HCT116 (cell line): Measurements from ENCODE around the gene FCHSD2. TPM values are rescaled to one million over a fixed set of nuclear protein-coding genes. Genes with fewer than 3 reads are reported as not detected.

Experiments used
- ATAC-seq: fragments of 200-7000 bp; cut with Tn5 transposase; 2 replicates; pipeline ENCODE4 v1.9.1; 2020; ENCODE audit warnings: mild to moderate bottlenecking, moderate library complexity
- BruUV-seq: library from RNA; stranded (reverse); fragments of 400-500 nt; replicated peaks from 2 replicates; lab custom pipeline; 2021; lab: Mats Ljungman, UMichigan
- CTCF ChIA-PET: fragments of 300-600 bp; sonication (Branson Sonifier 250); formaldehyde crosslinking; loops from one replicate; lab custom pipeline; 2021; ENCODE audit warnings: antibody characterized with exemption; lab: Charles Lee
- POLR2A ChIA-PET: fragments of 300-600, 350-600 bp; sonication (Branson Sonifier 250); formaldehyde crosslinking; loops from one replicate; lab custom pipeline; 2021; ENCODE audit warnings: antibody characterized with exemption; lab: Charles Lee
- RAD21 ChIA-PET, 2 experiments: fragments of 300-600 bp; sonication (Branson Sonifier 250); formaldehyde crosslinking; loops; one replicate each; lab custom pipeline; 2023; ENCODE audit warnings: low total read pairs in 2 of 2; ENCODE audit not compliant: uncharacterized antibody in 2 of 2, unreplicated experiment in 2 of 2, low non-redundant PET in 1 of 2; lab: Charles Lee
- DNase-seq: peaks from one replicate; pipeline ENCODE4 v3.0.0-alpha.2; 2010; ENCODE audit warnings: low read depth, low spot score
- H2AFZ ChIP-seq: fragments of 200-600 bp; shearing (Covaris generic), sonication (generic); 2 replicates; pipeline ENCODE4 v1.6.1; 2017; ENCODE audit warnings: low read depth, mixed run types, mixed read lengths, antibody characterized with exemption, low read length; ENCODE audit not compliant: poor library complexity, severe bottlenecking
- H3K27ac ChIP-seq: 2 replicates; pipeline ENCODE4 v1.5.1; 2012; ENCODE audit warnings: low read depth, low read length
- H3K27me3 ChIP-seq: fragments of 200-600 bp; sonication (generic); 2 replicates; pipeline ENCODE4 v1.6.1; 2016; ENCODE audit warnings: mixed run types, low read length, mixed read lengths; ENCODE audit not compliant: insufficient read depth
- H3K36me3 ChIP-seq, 2 experiments: fragments of 200-500 bp in 1 of 2; fragments of 200-600 bp in 1 of 2; sonication (Bioruptor generic) in 1 of 2; sonication (generic) in 1 of 2; 2 replicates each; pipeline versions ENCODE4 v1.5.1 to v1.6.1; 2014 to 2016; ENCODE audit warnings: low read length in 2 of 2, inconsistent platforms in 1 of 2, mixed read lengths in 1 of 2, mixed run types in 1 of 2; ENCODE audit not compliant: insufficient read depth in 2 of 2, control insufficient read depth in 1 of 2
- H3K4me1 ChIP-seq, 2 experiments: fragments of 200-600 bp in 1 of 2; sonication (generic) in 1 of 2; 2 replicates each; pipeline versions ENCODE4 v1.5.1 to v1.6.1; 2012 to 2017; ENCODE audit warnings: low read length in 2 of 2, inconsistent platforms in 1 of 2, mild to moderate bottlenecking in 1 of 2, mixed read lengths in 1 of 2, mixed run types in 1 of 2, moderate library complexity in 1 of 2; ENCODE audit not compliant: insufficient read depth in 2 of 2, control insufficient read depth in 1 of 2
- H3K4me2 ChIP-seq: fragments of 200-600 bp; sonication (generic); 2 replicates; pipeline ENCODE4 v1.6.1; 2017; ENCODE audit warnings: mixed run types, low read length, mixed read lengths
- H3K4me3 ChIP-seq, 2 experiments: fragments of 200-600 bp in 1 of 2; sonication (generic) in 1 of 2; replicated peaks in 1 of 2; 2 replicates each; pipeline ENCODE4 v1.5.1; 2011 to 2016; ENCODE audit warnings: low read length in 2 of 2, control low read depth in 1 of 2, low read depth in 1 of 2, mild to moderate bottlenecking in 1 of 2, mixed read lengths in 1 of 2, mixed run types in 1 of 2
- H3K79me2 ChIP-seq: fragments of 200-600 bp; sonication (generic); 2 replicates; pipeline ENCODE4 v1.6.1; 2017; ENCODE audit warnings: mild to moderate bottlenecking, mixed run types, low read length, moderate library complexity, mixed read lengths; ENCODE audit not compliant: insufficient read depth
- H3K9ac ChIP-seq: fragments of 200-600 bp; sonication (generic); 2 replicates; pipeline ENCODE4 v1.6.1; 2016; ENCODE audit warnings: low read length, mixed read lengths
- H3K9me2 ChIP-seq: fragments of 200-600 bp; sonication (generic), shearing (Covaris generic); 2 replicates; pipeline ENCODE4 v1.6.1; 2017; ENCODE audit warnings: mixed run types, mild to moderate bottlenecking, moderate library complexity; ENCODE audit not compliant: insufficient read depth
- H3K9me3 ChIP-seq, 2 experiments: fragments of 200-500 bp in 1 of 2; fragments of 200-600 bp in 1 of 2; sonication (Bioruptor generic) in 1 of 2; sonication (generic) in 1 of 2; 2 replicates each; pipeline ENCODE4 v1.6.1; 2014 to 2017; ENCODE audit warnings: low read length in 2 of 2, mixed read lengths in 2 of 2, inconsistent platforms in 1 of 2, low read depth in 1 of 2, mild to moderate bottlenecking in 1 of 2, mixed run types in 1 of 2, moderate library complexity in 1 of 2; ENCODE audit not compliant: control insufficient read depth in 1 of 2, insufficient read depth in 1 of 2
- H4K20me1 ChIP-seq: fragments of 200-600 bp; sonication (generic), shearing (Covaris generic); 2 replicates; pipeline ENCODE4 v1.6.1; 2017; ENCODE audit warnings: mixed run types, mild to moderate bottlenecking, moderate library complexity; ENCODE audit not compliant: insufficient read depth
- EGR1 ChIP-seq: IDR thresholded peaks from 2 replicates; pipeline ENCODE4 v1.6.1; 2012; ENCODE audit warnings: low read depth
- ELF1 ChIP-seq: IDR thresholded peaks from 2 replicates; pipeline ENCODE4 v1.6.1; 2012; ENCODE audit warnings: low read depth, borderline replicate concordance
- EZH2 ChIP-seq: fragments of 200-600 bp; sonication (generic); IDR thresholded peaks from 2 replicates; pipeline ENCODE4 v1.6.1; 2017; ENCODE audit warnings: antibody characterized with exemption, mixed run types
- FOSL1 ChIP-seq: IDR thresholded peaks from 2 replicates; pipeline ENCODE4 v1.6.1; 2012; ENCODE audit warnings: low read depth
- JUND ChIP-seq: IDR thresholded peaks from 2 replicates; pipeline ENCODE4 v1.6.1; 2012
- RAD21 ChIP-seq: IDR thresholded peaks from 2 replicates; pipeline ENCODE4 v1.6.1; 2012; ENCODE audit warnings: low read depth, mild to moderate bottlenecking
- SIN3A ChIP-seq: IDR thresholded peaks from 2 replicates; pipeline ENCODE4 v1.6.1; 2012; ENCODE audit warnings: low read depth
- TCF7L2 ChIP-seq: IDR thresholded peaks from 2 replicates; pipeline ENCODE4 v1.7.0; 2011; ENCODE audit warnings: borderline replicate concordance, inconsistent platforms; ENCODE audit not compliant: insufficient read depth, insufficient read length; ENCODE audit errors: extremely low read depth
- ZNF274 ChIP-seq: fragments of 200-500 bp; sonication (Bioruptor generic); IDR thresholded peaks from 2 replicates; pipeline ENCODE4 v1.6.1; 2014; ENCODE audit warnings: mild to moderate bottlenecking, low read depth, low read length, inconsistent platforms
- intact Hi-C: fragments of 100-400 bp; cut with micrococcal nuclease; formaldehyde crosslinking; loops from 2 replicates; pipeline ENCODE4 v1.10.0; 2022
- total RNA-seq: library from RNA; stranded (reverse); gene quantifications from one replicate; pipeline ENCODE4 v1.2.1, GENCODE V29; 2021; ENCODE audit not compliant: unreplicated experiment
- TF ChIP-seq, protein P1 (sequence below): IDR thresholded peaks from 2 replicates; pipeline ENCODE4 v1.6.1; 2012
- TF ChIP-seq, protein P2 (sequence below), 3 experiments: fragments of 200-600 bp in 1 of 3; sonication (generic) in 1 of 3; IDR thresholded peaks in 2 of 3; conservative IDR thresholded peaks in 1 of 3; 2 replicates each; pipeline ENCODE4 v1.5.1; 2012 to 2017; ENCODE audit warnings: low read depth in 2 of 3, low read length in 2 of 3, antibody characterized with exemption in 1 of 3, borderline replicate concordance in 1 of 3, control low read depth in 1 of 3, mild to moderate bottlenecking in 1 of 3, mixed read lengths in 1 of 3, mixed run types in 1 of 3, moderate library complexity in 1 of 3; ENCODE audit not compliant: insufficient read depth in 1 of 3

The FCHSD2 gene
- total RNA-seq, 1 experiment from 2014 or later, result 15.0 TPM

DNA sequence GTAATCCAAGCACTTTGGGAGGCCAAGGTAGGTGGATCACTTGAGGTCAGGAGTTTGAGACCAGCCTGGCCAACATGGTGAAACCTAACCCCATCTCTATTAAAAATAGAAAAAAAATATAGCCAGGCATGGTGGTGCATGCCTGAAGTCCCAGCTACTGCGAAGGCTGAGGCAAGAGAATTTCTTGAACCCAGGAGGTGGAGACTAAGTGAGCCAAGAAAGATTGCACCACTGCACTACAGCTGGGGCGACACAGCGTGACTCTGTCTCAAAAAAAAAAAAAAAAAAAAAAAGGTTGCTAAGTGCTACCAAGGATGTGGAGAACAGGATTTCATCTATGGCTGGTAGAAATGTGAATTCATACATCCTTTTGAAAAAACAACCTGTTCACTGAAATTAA, 291.3 kb downstream of the FCHSD2 start:
- Histone ChIP-seq H3K27ac (no peak overlapping the region), H3K4me2 (no peak overlapping the region), H3K4me3 (no peak overlapping the region), H3K9me2 (no peaks in the 10 kb centered on the region), H3K9me3 (no peaks in the 10 kb centered on the region), H3K9ac (no peak overlapping the region), H3K27me3 (no peaks in the 10 kb centered on the region), H3K79me2 (no peaks in the 10 kb centered on the region), H3K4me1 (no peaks in the 10 kb centered on the region), H3K36me3 (no peaks in the 10 kb centered on the region), H2AFZ (no peak overlapping the region), H4K20me1 (no peaks in the 10 kb centered on the region)
- ATAC-seq (no peak), DNase-seq (no peak)
- RAD21 ChIA-PET, result no interaction called here
- CTCF ChIA-PET, result no interaction called here
- TF ChIP-seq, protein P1, sequence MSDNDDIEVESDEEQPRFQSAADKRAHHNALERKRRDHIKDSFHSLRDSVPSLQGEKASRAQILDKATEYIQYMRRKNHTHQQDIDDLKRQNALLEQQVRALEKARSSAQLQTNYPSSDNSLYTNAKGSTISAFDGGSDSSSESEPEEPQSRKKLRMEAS, result no peak
- TF ChIP-seq EZH2 (no peak), JUND (no peak), ELF1 (no peak), EGR1 (no peak), FOSL1 (no peak), SIN3A (no peak), ZNF274 (no peak), TCF7L2 (no peak)
- no TSS peak for BruUV-seq
- POLR2A ChIA-PET, result no interaction called here
- intact Hi-C loops, result no loop called here

DNA sequence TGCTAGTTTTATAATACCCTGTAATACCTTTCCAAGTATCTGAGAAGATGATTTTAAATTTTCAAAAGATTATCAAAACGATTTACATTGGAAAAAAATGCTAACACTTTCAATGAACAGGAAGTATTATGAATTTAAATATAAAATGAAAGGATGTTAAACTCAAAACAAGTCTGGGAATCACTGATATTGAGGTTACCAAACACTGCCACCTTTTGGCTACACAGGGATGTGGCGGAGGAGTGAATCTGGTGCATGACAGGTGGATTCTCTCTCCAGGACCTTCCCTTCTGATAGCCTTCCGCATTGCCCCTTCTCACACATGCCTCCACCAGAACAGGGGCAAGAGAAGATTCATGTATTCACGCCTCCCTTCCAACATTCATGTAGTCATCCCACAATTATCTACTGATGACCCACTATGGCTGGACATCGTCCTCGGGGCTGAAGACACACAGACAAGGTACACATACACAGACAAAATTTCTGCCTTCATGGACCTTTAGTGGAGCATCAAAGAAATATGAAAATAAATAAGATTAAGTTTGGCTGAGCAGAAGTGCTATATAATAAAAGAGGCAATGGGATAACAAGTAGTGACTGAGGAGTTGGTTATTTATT, 293.2 kb downstream of the FCHSD2 start:
- Histone ChIP-seq H3K27ac (no peak overlapping the region), H4K20me1 (no peaks in the 10 kb centered on the region), H3K36me3 (no peaks in the 10 kb centered on the region), H3K9me2 (no peaks in the 10 kb centered on the region), H3K27me3 (no peaks in the 10 kb centered on the region), H3K9ac (no peak overlapping the region), H3K4me2 (no peak overlapping the region), H3K79me2 (no peaks in the 10 kb centered on the region), H2AFZ (no peak overlapping the region), H3K9me3 (no peaks in the 10 kb centered on the region), H3K4me3 (no peak overlapping the region), H3K4me1 (no peaks in the 10 kb centered on the region)
- peak; percentile 83 for ATAC-seq
- POLR2A ChIA-PET, result no interaction called here
- CTCF ChIA-PET, result interaction anchor here (0.8 to 1.0 kb wide), 2 partner anchors 8 to 387 kb away, joined by 3 read pairs; no protein-coding TSS in a partner anchor
- intact Hi-C loops, result no loop called here
- RAD21 ChIA-PET, result no interaction called here
- no TSS peak for BruUV-seq
- no peak for DNase-seq
- TF ChIP-seq, protein P2, sequence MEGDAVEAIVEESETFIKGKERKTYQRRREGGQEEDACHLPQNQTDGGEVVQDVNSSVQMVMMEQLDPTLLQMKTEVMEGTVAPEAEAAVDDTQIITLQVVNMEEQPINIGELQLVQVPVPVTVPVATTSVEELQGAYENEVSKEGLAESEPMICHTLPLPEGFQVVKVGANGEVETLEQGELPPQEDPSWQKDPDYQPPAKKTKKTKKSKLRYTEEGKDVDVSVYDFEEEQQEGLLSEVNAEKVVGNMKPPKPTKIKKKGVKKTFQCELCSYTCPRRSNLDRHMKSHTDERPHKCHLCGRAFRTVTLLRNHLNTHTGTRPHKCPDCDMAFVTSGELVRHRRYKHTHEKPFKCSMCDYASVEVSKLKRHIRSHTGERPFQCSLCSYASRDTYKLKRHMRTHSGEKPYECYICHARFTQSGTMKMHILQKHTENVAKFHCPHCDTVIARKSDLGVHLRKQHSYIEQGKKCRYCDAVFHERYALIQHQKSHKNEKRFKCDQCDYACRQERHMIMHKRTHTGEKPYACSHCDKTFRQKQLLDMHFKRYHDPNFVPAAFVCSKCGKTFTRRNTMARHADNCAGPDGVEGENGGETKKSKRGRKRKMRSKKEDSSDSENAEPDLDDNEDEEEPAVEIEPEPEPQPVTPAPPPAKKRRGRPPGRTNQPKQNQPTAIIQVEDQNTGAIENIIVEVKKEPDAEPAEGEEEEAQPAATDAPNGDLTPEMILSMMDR (IDR thresholded peaks at IDR 0.05 in 2 of 3, conservative IDR thresholded peaks at IDR 0.05 in 1 of 3; ENCODE audit: borderline replicate concordance in 1 of 3, insufficient read depth in 1 of 3, low read depth in 2 of 3, low read length in 2 of 3), result peak; percentile 41 to 82 (median 73); a peak in 5 of 6 replicates
- TF ChIP-seq RAD21 (peak; percentile 65), FOSL1 (no peak)
